ENCODE measurements around the gene PITPNC1.

DNA sequence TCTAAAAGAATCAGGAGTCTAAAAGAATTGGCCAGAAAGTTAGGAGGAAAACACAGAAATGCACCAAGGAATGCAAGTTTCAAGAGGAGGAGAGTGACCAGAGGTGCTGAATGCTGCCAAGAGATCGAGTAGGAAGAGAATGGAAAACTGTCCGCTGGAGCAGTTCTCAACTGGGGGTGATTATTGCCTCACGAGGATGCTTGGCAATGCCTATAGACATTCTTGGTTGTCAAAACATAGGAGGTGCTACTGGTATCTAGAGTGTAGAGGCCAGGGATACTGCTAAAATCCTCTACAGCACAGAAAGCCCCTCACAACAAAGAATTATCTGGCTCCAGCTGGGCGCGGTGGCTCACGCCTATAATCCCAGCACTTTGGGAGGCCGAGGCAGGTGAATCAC lies 258.6 kb downstream of the PITPNC1 start:
- TF ChIP-seq CTCF (IDR thresholded peaks at IDR 0.05) (no peak), POLR2A (IDR thresholded peaks at IDR 0.05) (no peak)

Measured in uterus (tissue), 2 donors.